Posterior vena cava (tissue), 2 donors: Measurements from ENCODE around the gene VAV1. TPM values are rescaled to one million over a fixed set of nuclear protein-coding genes. Genes with fewer than 3 reads are reported as not detected.
"Not testable (repeated sequence)": the region's sequence is repeated elsewhere in the genome, so short reads cannot be mapped to it uniquely, and the experiment has no call there.

Source experiments
- DNase-seq: peaks from one replicate; pipeline ENCODE4 v3.0.0-alpha.2; 2020; ENCODE audit warnings: low spot score
- intact Hi-C, 2 donors: fragments of 100-400 bp; cut with DNase I; formaldehyde crosslinking; loops; one replicate each; pipeline versions ENCODE4 v1.14.1 to v1.14.2; 2022 to 2023
- total RNA-seq, 2 donors: library from RNA; stranded (reverse); fragmentation: NEBNext Ultra II Directional; extraction: Animal tissue kit (Norgen Biotek cat#: 25700); gene quantifications; one replicate each; pipeline ENCODE4 v1.2.1, GENCODE V29; 2021
- donor health status: DM: yes; HTN: yes; CAD: no.
- donor health status: DM: yes; HTN: yes; CAD: no.

The VAV1 gene
- total RNA-seq, 2 donors from 2014 or later, result 6.4 to 7.8 TPM

DNA sequence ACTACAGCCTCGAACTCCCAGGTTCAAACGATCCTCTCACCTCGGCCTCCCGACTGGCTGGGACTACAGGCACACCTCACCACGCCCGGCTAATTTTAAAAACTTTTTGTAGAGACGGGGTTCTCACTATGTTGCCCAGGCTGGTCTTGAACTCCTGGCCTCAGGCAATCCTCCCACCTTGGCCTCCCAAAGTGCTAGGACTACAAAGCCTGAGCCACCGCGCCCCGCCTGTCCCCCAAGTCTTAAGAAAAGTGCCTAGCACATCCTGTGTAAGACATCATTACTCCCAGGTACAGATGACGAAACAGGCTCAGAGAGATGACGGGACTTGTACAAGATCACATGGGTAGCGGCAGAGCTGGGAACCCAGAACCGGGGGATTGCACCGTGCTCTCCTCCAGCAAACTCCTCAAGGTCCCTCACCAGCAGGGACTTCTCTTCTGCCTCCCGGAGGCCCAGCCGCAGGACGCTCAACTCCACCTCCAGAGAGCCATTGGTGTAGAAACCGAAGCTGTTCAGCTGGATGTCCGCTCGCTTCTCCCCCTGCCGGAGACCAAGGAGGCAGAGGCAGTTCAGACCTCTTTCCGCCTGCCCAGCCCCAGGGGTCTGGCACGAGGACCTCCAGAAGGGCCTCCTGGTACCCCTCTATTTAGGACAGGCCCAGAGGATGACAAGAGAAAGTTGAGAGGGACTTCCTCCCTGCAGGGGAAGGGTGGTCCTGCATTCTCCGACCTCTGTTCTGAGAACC is 36.2 kb upstream of the VAV1 start:
- peak; percentile 94 for DNase-seq
- intact Hi-C loops, result no loop called here

DNA sequence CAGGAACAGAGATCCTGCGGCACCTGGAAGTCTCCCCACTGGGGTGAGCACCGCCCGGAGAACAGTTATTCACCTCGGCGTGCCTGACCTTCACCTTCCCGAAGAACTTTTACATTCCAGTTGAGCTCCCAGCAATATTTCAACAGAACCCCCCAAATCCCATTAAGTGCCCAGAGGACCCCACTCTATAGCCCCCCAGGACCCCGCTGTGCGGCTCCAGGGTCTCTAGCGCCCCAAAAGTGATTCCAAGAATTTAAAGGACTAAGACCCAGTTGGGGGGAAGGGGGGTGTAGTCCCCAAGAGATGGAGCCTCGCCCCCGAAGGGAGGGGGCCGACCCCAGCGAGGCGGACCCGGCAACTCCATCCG is 35.6 kb upstream of the VAV1 start:
- intact Hi-C loops, result no loop called here
- DNase-seq, result no peak

DNA sequence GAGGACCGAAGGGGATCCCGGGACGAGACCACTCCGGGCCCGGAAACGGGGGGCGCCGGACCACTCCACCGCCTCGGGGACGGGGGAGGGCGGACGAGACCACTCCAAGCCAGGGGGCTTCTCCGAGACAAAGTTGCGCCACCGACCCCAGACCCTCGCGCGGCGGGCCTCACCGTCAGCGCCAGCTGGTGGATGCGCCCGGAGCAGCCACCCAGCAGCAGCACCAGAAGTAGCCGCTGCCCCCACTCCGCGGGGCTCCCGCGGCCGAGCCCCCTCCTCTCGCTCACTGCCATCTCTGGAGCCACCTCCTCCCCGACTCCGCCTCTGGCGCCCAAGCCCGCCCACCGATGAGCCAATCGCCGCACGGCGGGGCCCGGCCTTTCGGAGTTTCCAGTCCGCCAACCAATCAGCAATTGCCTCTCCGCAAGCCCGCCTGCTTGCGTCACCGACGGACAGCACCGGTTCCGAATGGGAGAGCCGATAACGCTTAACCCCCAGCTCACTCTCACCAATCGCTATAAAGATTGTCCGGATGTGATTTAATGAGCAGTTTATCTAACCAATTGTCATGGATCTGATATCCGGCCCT is 35.1 kb upstream of the VAV1 start, which contains the start of gene GPR108:
Gene GPR108, minus strand, starts transcription at position 297 of the 589 bp plus-strand sequence. Its CDS starts 4 bp downstream, at position 293.
- peak; percentile 100 for DNase-seq
- intact Hi-C loops, result no loop called here

DNA sequence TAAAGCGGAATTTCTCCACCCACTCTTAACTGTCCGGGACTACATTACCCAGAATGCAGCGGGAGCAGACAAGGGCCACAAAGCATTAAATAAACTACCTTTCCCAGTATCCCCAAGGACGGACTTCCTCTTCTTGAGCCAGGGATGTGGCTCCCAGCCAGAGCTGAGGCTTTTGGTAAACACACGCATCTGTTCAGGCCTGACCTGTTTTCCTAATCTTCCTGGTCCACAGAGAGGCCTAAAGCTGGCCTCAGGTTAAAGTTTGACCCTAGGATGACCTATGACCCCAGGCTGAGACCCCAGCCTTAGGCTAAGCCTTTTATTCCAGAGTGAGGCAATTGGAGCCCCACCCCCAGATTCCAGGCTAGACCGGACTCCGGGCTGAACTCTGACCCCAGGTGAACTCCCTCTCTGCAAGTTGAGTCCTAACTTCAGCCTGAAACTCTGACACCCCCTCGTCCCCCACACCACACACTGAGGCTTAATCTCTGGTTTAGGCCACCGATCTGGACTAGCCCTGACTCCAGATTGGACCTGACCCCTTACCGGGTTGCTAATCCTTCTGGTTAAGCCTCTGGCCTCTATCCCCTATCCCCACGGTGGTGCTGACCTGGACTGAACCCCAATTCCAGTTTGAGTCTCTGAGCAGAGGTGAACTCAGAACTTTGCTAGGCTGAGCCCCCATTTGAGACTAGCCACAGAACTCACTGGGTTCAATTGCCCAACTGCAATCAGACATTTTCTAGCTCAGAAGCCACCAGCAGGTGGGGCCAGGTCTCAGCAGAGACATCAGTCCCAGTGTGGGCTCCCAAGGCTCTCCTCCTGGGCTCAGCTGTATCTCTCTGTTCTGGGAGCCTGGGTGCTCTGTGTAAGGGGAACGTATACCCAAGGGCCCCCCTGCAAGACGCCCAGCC is 34.4 kb upstream of the VAV1 start:
- DNase-seq, result peak; percentile 96
- intact Hi-C loops, result loop anchor here in 1 of 2 donors (1.0 kb wide), 1 partner anchor 20 kb away; no protein-coding TSS in a partner anchor

DNA sequence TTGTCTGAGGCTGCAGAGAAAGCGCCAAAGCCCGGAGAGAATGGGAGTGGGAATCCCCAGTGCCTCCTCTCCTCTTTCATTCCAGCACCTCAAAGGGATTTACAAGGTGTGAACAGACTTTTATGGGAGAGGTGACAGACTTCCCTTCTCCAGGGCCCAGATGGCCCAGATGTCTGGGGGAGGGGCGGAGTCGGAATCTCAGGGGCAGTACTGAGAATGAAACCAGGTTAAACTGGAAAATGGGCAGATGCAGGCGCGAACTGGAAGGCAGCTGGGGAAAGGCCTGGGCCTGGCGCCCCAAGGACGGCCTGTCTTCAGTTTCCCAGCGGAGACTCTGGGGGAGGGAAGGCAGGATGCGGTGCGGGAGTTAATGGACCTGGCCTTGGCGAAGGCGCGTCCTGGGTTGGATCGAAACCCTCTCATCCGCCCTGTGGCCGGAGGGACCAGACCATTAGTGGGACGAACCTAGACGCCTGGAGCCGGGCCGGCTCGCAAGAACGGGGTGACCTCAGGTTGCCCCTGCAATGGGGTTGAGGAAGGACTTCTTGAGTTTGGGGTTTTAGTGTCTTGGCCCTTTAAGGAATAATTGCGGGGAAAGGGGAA is 33.6 kb upstream of the VAV1 start:
- intact Hi-C loops, result loop anchor here in 1 of 2 donors (1.0 kb wide), 1 partner anchor 19 kb away; no protein-coding TSS in a partner anchor
- DNase-seq, result no peak

DNA sequence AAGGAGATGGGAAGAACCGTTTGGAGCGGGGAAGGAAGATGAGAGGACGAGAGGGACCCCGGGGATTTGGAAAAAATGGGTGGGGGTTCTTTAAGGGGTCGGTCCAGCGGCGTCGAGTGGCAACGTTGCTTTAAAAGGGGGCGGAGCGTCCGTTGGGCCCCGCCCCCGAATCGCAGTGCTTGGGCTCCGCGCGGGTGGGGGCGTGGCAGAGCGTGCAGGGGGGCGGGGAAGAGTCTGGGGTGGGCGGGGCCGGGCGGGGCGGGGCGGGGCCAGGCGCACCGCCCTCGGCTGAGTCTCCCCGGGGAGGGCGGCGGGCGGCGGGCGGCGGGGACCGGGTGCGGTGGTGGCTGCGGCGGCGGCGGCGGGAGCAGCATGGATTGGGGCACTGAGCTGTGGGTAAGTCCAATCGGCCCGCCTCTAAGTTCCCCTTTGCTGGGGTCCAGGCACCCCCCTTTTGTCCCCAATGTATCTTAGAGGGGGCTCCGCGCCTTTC is 33.1 kb upstream of the VAV1 start, which contains the start of gene TRIP10:
Gene TRIP10, plus strand, starts transcription at position 291 of the 493 bp plus-strand sequence. Its CDS starts 82 bp downstream, at position 373.
- intact Hi-C loops, result no loop called here
- peak; percentile 96 for DNase-seq

DNA sequence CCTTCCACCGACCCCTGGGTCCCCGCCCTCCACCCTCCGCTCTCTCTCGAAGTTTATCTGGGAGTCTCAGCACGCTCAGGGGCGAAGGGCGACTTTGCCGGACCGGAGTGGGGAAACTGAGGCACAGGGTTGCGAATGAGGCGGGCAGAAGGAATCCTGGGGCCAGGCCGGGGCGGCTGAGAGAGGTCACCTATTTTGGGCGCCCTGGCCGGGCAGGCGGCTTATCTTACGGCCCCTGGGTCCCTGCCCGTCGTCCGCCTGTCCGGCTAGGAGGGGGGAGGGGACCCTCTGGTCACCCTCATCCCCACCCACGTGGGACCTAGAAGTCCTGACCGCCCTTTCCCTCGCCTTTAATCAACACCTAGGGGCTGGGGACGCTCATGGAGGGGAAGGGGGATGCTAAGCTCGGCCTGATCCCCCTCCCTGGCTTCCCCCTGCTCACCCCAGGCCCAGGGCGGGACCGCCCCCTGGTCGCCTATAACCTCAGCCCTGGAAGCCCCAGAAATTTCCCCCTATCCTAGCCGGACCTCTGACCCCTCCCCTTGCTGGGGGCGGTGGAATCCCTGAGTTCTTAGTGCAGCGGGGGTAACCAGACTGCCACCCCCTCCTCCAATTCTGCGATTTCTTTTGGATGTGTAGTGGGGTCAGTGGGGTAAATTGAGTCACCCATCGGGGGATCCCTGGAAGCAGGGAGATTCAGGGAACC is 32.5 kb upstream of the VAV1 start:
- DNase-seq, result no peak
- intact Hi-C loops, result no loop called here

DNA sequence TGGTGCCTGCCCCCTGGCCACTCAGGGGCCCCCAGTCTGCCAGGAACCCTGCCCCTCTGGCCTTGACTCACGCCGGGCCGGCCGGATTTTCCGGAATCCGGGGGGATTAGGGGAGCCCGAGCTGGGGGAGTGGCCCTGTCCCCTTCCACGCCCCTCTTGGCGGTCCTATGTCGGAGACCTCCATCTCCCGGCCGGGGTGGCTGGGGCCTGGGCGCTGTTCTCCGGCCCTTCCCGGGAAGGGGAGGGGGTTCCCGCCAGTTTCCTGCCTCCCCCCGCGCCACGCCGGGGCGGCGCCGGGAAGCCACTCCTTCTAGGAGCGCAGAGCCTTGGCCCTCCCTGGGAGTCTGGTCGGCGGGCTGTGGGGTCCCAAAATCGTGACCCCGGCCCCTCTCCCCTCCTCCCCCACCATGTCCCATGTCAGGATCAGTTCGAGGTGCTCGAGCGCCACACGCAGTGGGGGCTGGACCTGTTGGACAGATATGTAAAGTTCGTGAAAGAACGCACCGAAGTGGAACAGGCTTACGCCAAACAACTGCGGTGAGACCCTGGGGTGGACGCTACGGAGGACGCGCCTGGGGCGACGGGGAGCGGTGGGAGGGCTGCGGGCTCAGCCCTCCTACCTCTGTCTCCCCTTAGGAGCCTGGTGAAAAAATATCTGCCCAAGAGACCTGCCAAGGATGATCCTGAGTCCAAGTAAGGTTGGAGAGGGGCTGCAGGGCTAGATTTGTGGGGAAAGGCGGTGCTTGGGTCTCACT is 31.7 kb upstream of the VAV1 start:
- peak; percentile 91 for DNase-seq
- intact Hi-C loops, result no loop called here

DNA sequence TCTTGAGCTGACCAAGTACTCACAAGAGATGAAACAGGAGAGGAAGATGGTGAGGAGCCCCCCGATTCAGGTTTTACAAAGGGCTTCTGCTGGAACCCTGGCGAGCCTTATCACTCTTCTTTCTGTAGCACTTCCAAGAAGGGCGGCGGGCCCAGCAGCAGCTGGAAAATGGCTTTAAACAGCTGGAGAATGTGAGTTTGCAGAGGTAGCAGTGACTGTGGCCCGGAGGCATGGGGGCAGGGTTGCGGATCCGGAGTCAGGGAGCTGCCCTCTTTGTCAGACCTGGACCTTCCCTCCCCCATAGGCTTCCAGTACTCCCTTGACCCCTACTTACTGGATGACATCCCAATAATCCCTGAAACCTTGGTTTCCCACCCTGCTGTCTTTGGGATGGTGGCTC is 29.4 kb upstream of the VAV1 start:
- intact Hi-C loops, result no loop called here
- no peak for DNase-seq

DNA sequence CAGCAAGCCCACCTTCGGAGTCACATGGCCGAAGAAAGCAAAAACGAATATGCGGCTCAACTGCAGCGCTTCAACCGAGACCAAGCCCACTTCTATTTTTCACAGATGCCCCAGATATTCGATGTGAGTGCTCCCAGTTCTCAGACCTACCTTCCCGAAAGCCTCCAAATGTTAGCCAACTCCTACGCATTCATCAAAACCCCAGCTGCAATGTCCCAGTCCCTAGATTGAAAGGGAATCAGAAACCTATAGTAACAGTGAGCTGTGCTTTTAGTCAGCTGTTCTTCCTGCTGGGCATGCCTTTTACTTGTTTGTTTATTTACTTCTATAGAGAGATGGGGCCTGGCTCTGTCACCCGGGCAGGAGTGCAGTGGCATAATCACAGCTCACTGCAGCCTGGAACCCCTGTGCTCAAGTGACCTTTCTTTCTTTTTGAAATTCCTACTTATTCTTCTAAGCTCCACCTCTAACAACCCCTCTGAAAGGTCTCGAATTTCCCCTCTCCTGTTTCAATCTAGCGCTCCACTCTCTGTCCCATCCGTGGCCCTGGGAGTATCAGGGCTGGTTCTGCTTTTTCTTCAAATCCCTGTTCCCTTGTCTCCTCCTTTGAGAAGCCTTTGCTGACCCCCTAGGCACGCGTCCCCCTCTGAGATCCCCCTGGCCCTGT is 28.7 kb upstream of the VAV1 start:
- intact Hi-C loops, result no loop called here
- DNase-seq, result peak; percentile 49

DNA sequence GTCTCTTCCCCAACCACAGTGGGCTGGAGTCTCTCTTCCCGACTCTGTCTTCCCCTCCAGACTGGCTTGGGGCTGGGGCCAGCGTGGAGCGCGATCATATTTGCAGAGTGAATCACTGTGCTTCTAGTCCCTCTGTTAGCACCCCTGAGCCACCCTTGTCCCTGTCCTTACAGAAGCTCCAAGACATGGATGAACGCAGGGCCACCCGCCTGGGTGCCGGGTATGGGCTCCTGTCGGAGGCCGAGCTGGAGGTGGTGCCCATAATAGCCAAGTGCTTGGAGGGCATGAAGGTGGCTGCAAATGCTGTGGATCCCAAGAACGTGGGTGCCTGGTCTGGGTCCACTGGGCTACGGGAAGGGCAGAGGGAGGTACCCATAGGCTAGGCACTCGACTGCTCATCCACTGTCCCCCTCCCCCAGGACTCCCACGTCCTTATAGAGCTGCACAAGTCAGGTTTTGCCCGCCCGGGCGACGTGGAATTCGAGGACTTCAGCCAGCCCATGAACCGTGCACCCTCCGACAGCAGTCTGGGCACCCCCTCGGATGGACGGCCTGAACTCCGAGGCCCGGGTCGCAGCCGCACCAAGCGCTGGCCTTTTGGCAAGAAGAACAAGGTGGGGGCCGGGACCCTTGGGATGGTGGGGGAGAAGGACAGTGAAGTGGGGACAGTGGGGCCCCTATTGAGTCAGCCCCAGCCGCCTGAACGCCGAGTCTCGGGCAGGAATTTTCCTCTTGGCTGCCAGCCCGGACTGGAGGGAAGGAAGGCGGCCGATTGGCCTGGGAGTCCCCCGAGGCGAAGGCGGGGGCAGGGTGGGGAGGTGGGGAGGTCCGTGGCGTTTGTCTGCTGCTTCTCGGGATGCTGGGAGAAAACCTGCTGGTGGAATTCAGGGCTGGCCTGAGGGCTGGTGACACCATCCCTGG is 27.9 kb upstream of the VAV1 start:
- intact Hi-C loops, result no loop called here
- peak; percentile 95 for DNase-seq

DNA sequence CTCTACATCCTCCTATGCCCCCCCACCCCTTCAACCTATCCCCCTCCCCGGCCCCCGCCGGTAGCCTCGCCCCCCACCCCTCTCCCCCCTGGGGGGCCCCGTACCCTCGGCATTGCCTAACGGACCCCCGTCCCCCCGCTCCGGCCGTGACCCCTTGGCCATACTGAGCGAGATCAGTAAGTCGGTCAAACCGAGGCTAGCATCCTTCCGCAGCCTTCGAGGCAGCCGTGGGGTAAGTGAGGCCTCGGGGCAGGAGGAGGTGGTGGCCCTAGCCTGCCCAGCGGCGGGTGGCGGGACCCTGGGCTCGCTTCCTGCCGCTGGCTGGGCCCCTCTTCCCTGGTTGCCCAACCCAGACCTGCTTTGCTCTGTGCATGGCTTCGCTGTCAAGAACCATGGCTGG is 26.5 kb upstream of the VAV1 start:
- intact Hi-C loops, result no loop called here
- no peak for DNase-seq

DNA sequence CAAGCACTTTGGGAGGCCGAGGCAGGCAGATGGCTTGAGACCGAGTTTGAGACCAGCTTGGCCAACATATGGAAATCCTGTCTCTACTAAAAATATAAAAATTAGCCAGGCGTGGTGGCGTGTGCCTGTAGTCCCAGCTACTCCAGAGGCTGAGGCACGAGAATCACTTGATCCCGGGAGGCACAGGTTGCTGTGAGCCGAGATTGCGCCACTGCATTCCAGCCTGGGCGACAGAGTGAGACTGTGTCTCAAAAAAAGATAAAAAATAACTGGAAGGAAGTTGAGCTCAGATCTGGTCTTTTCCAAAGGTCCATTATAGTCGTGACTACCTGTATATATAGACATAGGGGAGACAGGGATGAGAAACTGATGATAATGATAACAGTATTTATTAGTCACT is 24.0 kb upstream of the VAV1 start:
- DNase-seq, intact Hi-C loops: not testable (repeated sequence)

DNA sequence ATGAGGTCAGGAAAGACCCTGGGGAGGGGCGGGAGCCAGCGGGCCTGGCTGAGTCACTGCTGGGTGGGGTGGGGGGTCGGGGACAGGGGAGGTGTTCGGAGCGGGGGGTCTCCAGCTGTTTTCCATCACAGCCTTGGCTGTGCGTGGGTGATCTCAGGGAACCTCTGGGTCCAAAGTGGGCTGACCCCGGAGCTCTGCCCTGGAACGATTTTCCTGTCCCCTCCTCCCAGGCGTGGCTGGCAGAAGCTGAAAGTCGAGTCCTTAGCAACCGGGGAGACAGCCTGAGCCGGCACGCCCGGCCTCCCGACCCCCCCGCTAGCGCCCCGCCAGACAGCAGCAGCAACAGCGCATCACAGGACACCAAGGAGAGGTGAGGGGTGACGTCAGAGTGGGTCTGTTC is 22.4 kb upstream of the VAV1 start:
- intact Hi-C loops, result no loop called here
- no peak for DNase-seq

DNA sequence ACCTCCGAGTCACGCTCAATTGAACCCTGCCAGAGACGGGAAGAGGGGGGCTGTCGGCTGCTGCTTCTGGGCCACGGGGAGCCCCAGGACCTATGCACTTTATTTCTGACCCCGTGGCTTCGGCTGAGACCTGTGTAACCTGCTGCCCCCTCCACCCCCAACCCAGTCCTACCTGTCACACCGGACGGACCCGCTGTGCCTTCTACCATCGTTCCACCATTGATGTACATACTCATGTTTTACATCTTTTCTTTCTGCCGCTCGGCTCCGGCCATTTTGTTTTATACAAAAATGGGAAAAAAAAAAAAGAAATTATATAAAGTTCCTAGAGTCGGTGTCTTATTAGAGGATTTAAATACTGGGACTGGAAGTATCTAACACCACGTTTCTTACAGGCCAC is 21.3 kb upstream of the VAV1 start:
- intact Hi-C loops, result no loop called here
- DNase-seq, result no peak
